ENCODE results near the gene SHISA5. TPM values are rescaled to one million over a fixed set of nuclear protein-coding genes. Genes with fewer than 3 reads are reported as not detected.

SHISA5 gene
- total RNA-seq, 1 donor from 2014 or later: 163 TPM

DNA sequence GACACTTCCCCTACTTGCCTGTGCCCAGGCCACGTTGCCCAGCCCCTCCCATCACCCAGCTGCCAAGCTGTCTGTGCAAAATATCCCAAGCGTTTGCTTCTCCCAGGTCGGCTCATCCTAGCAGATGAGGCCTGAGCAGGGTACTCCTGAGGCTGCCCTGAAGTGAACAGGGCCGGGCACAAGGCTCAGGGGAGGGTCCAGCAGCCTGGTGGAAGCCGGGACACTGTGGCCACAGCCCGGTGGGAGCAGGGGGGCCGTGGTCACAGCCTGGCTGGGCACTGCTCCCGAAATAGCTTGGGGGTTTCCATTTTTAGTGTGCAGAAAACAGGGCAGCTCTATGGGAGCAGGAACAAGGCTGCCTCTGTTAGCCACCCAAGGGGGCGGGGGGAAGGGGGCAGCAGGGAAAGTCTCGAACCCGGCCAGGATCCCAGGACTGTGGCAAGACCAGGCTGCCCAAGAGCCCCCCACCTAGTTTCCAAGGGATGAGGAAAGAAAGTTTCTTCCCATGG lies 77.5 kb downstream of the SHISA5 start:
- Histone ChIP-seq H3K9me3 (no peaks in the 10 kb centered on the region), H3K4me1 (peaks cover 54% of the 10 kb centered on the region), H3K36me3 (no peaks in the 10 kb centered on the region), H3K27ac (no peak overlapping the region), H3K27me3 (no peaks in the 10 kb centered on the region), H3K4me3 (no peak overlapping the region)
- ATAC-seq: no peak
- TF ChIP-seq, protein P1, sequence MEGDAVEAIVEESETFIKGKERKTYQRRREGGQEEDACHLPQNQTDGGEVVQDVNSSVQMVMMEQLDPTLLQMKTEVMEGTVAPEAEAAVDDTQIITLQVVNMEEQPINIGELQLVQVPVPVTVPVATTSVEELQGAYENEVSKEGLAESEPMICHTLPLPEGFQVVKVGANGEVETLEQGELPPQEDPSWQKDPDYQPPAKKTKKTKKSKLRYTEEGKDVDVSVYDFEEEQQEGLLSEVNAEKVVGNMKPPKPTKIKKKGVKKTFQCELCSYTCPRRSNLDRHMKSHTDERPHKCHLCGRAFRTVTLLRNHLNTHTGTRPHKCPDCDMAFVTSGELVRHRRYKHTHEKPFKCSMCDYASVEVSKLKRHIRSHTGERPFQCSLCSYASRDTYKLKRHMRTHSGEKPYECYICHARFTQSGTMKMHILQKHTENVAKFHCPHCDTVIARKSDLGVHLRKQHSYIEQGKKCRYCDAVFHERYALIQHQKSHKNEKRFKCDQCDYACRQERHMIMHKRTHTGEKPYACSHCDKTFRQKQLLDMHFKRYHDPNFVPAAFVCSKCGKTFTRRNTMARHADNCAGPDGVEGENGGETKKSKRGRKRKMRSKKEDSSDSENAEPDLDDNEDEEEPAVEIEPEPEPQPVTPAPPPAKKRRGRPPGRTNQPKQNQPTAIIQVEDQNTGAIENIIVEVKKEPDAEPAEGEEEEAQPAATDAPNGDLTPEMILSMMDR (IDR thresholded peaks at IDR 0.05): no peak
- no peak for DNase-seq
- intact Hi-C loops (cut with DNase I): no loop called here

DNA sequence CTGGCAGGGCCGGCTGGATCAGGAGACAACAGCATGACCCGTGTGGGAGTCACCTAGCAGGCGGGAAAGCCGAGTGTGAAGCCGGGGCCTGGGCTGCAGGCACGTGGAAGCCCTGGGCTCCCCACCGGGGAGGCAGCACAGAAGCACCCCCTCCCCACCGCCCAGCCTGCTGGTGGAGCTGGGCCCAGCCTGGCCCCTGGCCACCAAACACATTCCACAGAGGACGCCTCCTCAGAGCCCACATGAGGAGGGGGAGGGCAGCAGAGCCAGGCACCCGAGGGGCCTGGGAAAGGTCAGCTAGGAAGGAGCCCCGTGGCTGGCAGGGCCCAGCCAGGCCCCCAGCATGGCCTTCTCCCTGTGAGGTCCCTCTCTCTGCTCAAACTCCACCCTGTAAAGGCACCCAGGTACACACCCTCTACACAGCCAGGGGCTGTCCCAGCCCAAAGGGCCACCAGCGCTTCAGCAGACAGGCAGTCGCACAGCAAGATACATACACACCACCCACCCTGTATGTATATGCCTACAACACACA lies 78.6 kb downstream of the SHISA5 start:
- DNase-seq: no peak
- Histone ChIP-seq H3K4me3 (no peak overlapping the region), H3K36me3 (no peaks in the 10 kb centered on the region), H3K27ac (peak overlapping the region; percentile 24), H3K27me3 (no peaks in the 10 kb centered on the region), H3K4me1 (peaks cover 47% of the 10 kb centered on the region), H3K9me3 (no peaks in the 10 kb centered on the region)
- no peak for ATAC-seq
- intact Hi-C loops (cut with DNase I): no loop called here
- TF ChIP-seq, protein P1 (IDR thresholded peaks at IDR 0.05): no peak

DNA sequence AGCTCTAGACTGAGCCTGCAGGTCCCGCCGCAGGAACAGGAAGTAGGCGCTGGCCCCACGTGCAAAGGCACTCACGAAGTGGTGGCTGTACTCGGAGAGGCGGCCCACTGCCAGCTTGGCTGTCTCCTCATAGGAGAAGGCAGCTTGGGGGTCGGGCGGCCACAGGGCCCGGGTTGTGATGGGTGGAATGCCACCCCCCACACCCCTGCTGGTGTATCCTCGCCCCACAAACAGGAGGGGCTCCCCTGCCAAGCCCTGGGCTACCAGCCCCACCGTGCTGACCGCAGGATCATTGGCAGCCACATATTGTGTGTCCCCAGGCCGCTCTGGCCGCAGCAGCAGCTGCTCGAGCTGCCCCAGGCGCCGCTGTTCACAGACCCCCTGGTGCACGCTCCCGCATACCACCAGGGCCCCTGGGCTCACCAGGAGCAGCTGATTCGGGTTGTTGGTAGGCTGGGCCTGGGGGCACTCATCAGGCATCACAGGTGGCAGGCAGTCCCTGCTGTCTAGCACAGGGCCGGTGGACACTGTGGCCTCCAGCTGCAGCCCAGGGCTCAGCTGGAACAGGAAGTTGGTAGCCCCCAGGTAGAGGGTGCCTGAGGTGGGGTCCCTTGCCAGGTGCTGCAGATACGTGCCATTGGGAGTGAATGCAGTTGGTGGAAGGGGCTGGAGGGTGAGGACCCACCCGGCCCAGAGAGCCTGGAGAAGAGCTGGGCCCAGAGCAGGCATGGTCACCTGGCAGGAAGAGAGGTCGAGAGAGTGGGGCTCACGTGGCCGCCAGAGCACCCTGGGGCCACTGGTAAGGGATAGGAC lies 79.9 kb downstream of the SHISA5 start:
- ATAC-seq (no peak), DNase-seq (no peak)
- TF ChIP-seq, protein P1 (IDR thresholded peaks at IDR 0.05): no peak
- Histone ChIP-seq H3K4me1 (peaks cover 43% of the 10 kb centered on the region), H3K27me3 (no peaks in the 10 kb centered on the region), H3K36me3 (peaks cover 6% of the 10 kb centered on the region), H3K4me3 (no peak overlapping the region), H3K27ac (no peak overlapping the region), H3K9me3 (no peaks in the 10 kb centered on the region)
- intact Hi-C loops (cut with DNase I): no loop called here

DNA sequence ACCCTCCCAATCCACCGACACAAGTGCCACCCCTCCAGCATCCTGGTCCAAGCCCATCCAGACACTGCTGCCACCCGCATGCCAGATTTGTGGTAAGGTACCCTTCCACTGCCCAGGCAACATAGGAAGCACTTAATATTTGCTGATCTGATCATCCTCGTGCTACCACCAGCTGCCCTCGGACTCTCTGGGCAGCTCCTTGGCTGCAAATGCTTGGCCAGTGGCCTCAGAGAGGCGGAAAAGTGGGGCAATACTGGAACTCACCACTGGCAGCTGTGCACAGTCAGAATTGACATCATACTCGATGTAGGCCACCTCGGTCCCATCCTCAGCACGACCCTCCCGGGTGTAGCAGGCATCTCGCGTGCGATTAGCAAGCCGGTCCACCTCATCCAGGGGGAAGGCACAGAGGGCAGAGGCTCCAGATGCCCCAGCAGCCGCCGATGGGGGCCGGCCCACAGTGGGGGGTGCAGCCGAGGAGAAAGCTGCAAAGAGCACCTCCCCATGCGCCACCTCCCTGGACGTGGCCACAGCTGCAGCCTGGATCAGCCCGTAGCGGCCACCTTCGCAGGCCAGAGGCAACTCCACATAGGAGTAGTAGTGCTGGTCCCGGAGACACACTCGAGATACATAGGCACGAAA lies 80.6 kb downstream of the SHISA5 start:
- Histone ChIP-seq H3K9me3 (no peaks in the 10 kb centered on the region), H3K4me3 (no peak overlapping the region), H3K27ac (no peak overlapping the region), H3K36me3 (peaks cover 13% of the 10 kb centered on the region), H3K4me1 (peaks cover 41% of the 10 kb centered on the region), H3K27me3 (no peaks in the 10 kb centered on the region)
- intact Hi-C loops (cut with DNase I): no loop called here
- TF ChIP-seq, protein P1 (IDR thresholded peaks at IDR 0.05): no peak
- DNase-seq (no peak), ATAC-seq (no peak)

DNA sequence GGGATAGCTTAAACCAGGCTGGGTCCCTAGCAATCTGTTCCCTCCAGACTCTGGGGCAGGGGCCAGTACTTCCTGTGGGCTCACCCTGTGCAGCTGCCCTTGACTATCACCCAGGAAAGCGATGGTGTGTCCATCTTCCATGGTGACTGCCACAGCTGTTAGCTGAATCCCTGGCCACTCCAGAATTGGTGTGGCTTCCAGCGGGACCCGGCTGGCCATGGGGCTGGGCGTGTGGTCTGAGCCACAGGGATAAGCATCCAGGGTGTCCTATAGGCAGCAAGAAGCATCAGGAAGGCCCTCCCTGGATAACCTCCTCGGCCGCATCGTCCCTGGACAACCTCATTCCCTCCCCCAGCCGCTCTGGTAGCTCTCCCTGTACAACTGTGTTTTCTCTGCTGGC lies 81.3 kb downstream of the SHISA5 start:
- ATAC-seq: no peak

More for the DNA sequence above, 81.3 kb downstream of the SHISA5 start:
- intact Hi-C loops (cut with DNase I): no loop called here
- Histone ChIP-seq H3K27ac (no peak overlapping the region), H3K36me3 (peaks cover 15% of the 10 kb centered on the region), H3K4me3 (no peak overlapping the region), H3K27me3 (no peaks in the 10 kb centered on the region), H3K9me3 (no peaks in the 10 kb centered on the region), H3K4me1 (peaks cover 34% of the 10 kb centered on the region)
- TF ChIP-seq, protein P1 (IDR thresholded peaks at IDR 0.05): no peak
- no peak for DNase-seq

Measured in upper lobe of right lung (tissue), 1 donor.